ENCODE results near the gene ATP5MC2. TPM values are rescaled to one million over a fixed set of nuclear protein-coding genes. Genes with fewer than 3 reads are reported as not detected.

ATP5MC2 gene
- polyA plus RNA-seq, 3 donors = 498 to 587 (median 522) TPM

DNA sequence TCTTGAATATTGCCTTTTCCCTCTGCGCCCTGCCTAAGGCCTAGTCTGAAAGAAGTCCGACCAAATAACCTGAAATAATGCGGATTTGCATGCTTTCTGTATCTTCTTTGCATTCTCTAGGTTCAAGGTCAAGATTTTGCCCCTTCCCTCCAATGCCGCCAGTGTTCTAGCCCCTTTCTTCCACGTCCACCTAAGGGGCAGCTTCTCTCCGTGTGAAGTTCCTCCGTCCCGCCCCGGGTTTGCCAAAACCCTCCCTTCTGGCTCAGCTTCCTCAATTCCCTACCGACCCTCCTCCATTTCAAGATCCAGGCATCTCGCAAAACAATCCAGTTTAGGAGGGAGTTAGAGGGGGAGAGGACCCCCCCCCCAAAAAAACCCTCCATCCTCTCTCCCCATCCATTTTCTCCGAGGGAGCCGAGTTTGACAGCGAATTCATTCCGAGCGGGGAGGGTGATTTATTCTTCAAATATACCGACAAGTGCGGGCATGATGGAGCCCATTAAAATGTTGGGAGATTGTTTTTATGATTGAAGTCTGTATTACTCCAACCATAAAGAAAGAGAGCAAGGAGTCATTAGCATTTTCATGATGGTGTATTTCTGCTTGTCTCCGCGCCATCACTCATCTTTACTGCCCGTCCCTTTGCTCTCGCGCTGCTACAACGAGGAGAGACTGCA is 20.9 kb upstream of the ATP5MC2 start:
- no peak overlapping the region for H3K9ac ChIP-seq (ENCODE audit: insufficient read depth, low read length, poor library complexity, severe bottlenecking)
- Mint-ChIP-seq H3K27me3 (ENCODE audit: low read depth in 3 of 3) (peaks cover 84 to 91% (median 87%) of the 10 kb centered on the region in 3 donors), H3K4me3 (peak overlapping the region; percentile 68 to 93), H3K9me3 (peaks cover 0 to 36% (median 21%) of the 10 kb centered on the region in 7 donors), H3K36me3 (peaks cover 3 to 21% of the 10 kb centered on the region in 2 donors), H3K4me1 (peaks cover 34% of the 10 kb centered on the region), H3K27ac (no peak overlapping the region)
- H4K20me1 ChIP-seq (ENCODE audit: insufficient read depth, low read length) = no peaks in the 10 kb centered on the region
- no peak overlapping the region for H3K27ac ChIP-seq (ENCODE audit: low read depth in 1 of 2, low read length in 2 of 2)
- no peak for DNase-seq
- peaks cover 23 to 27% of the 10 kb centered on the region in 2 donors for H3K4me1 ChIP-seq (ENCODE audit: control insufficient read depth in 1 of 2, insufficient read depth in 2 of 2, low read length in 2 of 2)
- peak overlapping the region; percentile 0 for H2AFZ ChIP-seq (ENCODE audit: insufficient read depth, low read depth, low read length, poor library complexity, severe bottlenecking)
- no peaks in the 10 kb centered on the region for H3K36me3 ChIP-seq (replicated peaks in 1 of 2; ENCODE audit: control insufficient read depth in 1 of 2, insufficient read depth in 2 of 2, low read length in 2 of 2)
- TF ChIP-seq, protein P1, sequence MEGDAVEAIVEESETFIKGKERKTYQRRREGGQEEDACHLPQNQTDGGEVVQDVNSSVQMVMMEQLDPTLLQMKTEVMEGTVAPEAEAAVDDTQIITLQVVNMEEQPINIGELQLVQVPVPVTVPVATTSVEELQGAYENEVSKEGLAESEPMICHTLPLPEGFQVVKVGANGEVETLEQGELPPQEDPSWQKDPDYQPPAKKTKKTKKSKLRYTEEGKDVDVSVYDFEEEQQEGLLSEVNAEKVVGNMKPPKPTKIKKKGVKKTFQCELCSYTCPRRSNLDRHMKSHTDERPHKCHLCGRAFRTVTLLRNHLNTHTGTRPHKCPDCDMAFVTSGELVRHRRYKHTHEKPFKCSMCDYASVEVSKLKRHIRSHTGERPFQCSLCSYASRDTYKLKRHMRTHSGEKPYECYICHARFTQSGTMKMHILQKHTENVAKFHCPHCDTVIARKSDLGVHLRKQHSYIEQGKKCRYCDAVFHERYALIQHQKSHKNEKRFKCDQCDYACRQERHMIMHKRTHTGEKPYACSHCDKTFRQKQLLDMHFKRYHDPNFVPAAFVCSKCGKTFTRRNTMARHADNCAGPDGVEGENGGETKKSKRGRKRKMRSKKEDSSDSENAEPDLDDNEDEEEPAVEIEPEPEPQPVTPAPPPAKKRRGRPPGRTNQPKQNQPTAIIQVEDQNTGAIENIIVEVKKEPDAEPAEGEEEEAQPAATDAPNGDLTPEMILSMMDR (IDR thresholded peaks at IDR 0.05) = no peak
- H3K9me3 ChIP-seq (replicated peaks in 1 of 2; ENCODE audit: control insufficient read depth in 1 of 2, insufficient read depth in 1 of 2, low read length in 2 of 2) = peaks cover 0 to 33% of the 10 kb centered on the region in 2 donors
- H3K27me3 ChIP-seq (ENCODE audit: control insufficient read depth in 2 of 2, insufficient read depth in 2 of 2, low read length in 2 of 2) = peaks cover 95 to 99% of the 10 kb centered on the region in 2 donors
- H3K79me2 ChIP-seq (ENCODE audit: insufficient read depth, low read length) = no peaks in the 10 kb centered on the region
- H3K4me2 ChIP-seq (replicated peaks; ENCODE audit: extremely low read depth, low read length, poor library complexity, severe bottlenecking) = peak overlapping the region; percentile 52
- intact Hi-C loops (cut with micrococcal nuclease) = loop anchor here in 1 of 2 donors (10.0 kb wide), 1 partner anchor 288 kb away; the partner anchor contains the start of gene HOXC10
- 19% methylated on average over 9 of the region's 24 CpGs for WGBS (ENCODE audit: insufficient coverage)
- H3K4me3 ChIP-seq (replicated peaks in 1 of 3; ENCODE audit: low read depth in 2 of 3, low read length in 3 of 3) = peak overlapping the region in 1 of 3 experiments; percentile 56

DNA sequence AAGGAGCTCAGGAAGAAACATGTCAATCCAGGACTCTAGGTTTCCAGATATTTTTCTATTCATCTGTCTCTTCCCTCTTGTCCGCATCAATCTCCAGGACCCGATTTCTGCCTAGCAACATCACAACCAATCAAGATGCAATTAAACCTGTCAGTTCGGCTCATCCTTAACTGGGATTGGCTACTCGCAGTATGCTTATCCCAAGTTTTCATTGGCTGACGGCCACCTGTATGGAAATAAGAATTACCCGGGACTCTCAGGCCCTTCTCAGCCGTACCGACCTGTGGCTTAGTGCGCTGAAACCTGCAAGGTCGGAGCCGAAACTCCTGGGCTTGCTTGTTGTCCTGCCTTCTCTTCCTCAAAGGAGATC is 20.4 kb upstream of the ATP5MC2 start:
- Histone ChIP-seq H3K36me3 (replicated peaks in 1 of 2; ENCODE audit: control insufficient read depth in 1 of 2, insufficient read depth in 2 of 2, low read length in 2 of 2) (no peaks in the 10 kb centered on the region), H2AFZ (ENCODE audit: insufficient read depth, low read depth, low read length, poor library complexity, severe bottlenecking) (peak overlapping the region; percentile 0), H3K9ac (ENCODE audit: insufficient read depth, low read length, poor library complexity, severe bottlenecking) (no peak overlapping the region), H3K4me2 (replicated peaks; ENCODE audit: extremely low read depth, low read length, poor library complexity, severe bottlenecking) (peak overlapping the region; percentile 52), H3K4me1 (ENCODE audit: control insufficient read depth in 1 of 2, insufficient read depth in 2 of 2, low read length in 2 of 2) (peaks cover 23 to 27% of the 10 kb centered on the region in 2 donors), H3K4me3 (replicated peaks in 1 of 3; ENCODE audit: low read depth in 2 of 3, low read length in 3 of 3) (peak overlapping the region in 1 of 3 experiments; percentile 56), H3K9me3 (replicated peaks in 1 of 2; ENCODE audit: control insufficient read depth in 1 of 2, insufficient read depth in 1 of 2, low read length in 2 of 2) (peaks cover 0 to 33% of the 10 kb centered on the region in 2 donors), H3K27ac (ENCODE audit: low read depth in 1 of 2, low read length in 2 of 2) (no peak overlapping the region), H3K79me2 (ENCODE audit: insufficient read depth, low read length) (no peaks in the 10 kb centered on the region), H4K20me1 (ENCODE audit: insufficient read depth, low read length) (no peaks in the 10 kb centered on the region), H3K27me3 (ENCODE audit: control insufficient read depth in 2 of 2, insufficient read depth in 2 of 2, low read length in 2 of 2) (peaks cover 91 to 96% of the 10 kb centered on the region in 2 donors)
- H3K4me1 Mint-ChIP-seq = peaks cover 34% of the 10 kb centered on the region
- H3K27me3 Mint-ChIP-seq (ENCODE audit: low read depth in 3 of 3) = peaks cover 88 to 93% (median 91%) of the 10 kb centered on the region in 3 donors
- H3K27ac Mint-ChIP-seq = no peak overlapping the region
- peak overlapping the region; percentile 68 to 93 for H3K4me3 Mint-ChIP-seq
- peaks cover 3 to 21% of the 10 kb centered on the region in 2 donors for H3K36me3 Mint-ChIP-seq
- intact Hi-C loops (cut with micrococcal nuclease) = loop anchor here in 1 of 2 donors (10.0 kb wide), 1 partner anchor 289 kb away; the partner anchor contains the start of gene HOXC10
- peaks cover 0 to 40% (median 26%) of the 10 kb centered on the region in 7 donors for H3K9me3 Mint-ChIP-seq
- TF ChIP-seq, protein P1 (IDR thresholded peaks at IDR 0.05) = no peak
- peak in 2 of 3 donors; percentile 53 for DNase-seq
- 2% methylated on average over 11 of the region's 11 CpGs for WGBS (ENCODE audit: insufficient coverage)

Measured in CD14-positive monocyte (primary cell).